ENCODE results near the gene PARP9. TPM values are rescaled to one million over a fixed set of nuclear protein-coding genes. Genes with fewer than 3 reads are reported as not detected.

The PARP9 gene
- total and polyA plus RNA-seq, 2 of the 4 experiments (the other 2 are of a cell fraction), result 6.7 to 7.7 TPM

GRCh38 chr3:122589297-122589696 is 25.2 kb upstream of the PARP9 start:
- no peak overlapping the region for H3K18ac ChIP-seq (ENCODE audit: low read depth, low read length)
- no peak overlapping the region for H3K27ac ChIP-seq (ENCODE audit: insufficient read depth, low read length)
- H3K36me3 ChIP-seq (ENCODE audit: control insufficient read depth, insufficient read depth, low read length), result no peaks in the 10 kb centered on the region
- WGBS, 2 experiments (ENCODE audit: extremely low coverage in 2 of 2, insufficient read length in 1 of 2), result no CpG with 5 or more reads among the region's 5 CpGs
- no peak for DNase-seq
- no peaks in the 10 kb centered on the region for H3K4me1 ChIP-seq (ENCODE audit: control insufficient read depth, insufficient read depth, low read length)
- no peak overlapping the region for H3K23ac ChIP-seq (ENCODE audit: low read depth, low read length)
- H2BK120ac ChIP-seq (ENCODE audit: low read depth, low read length), result no peak overlapping the region
- no peaks in the 10 kb centered on the region for H3K9me1 ChIP-seq (ENCODE audit: insufficient read depth, low read length)
- H2BK5ac ChIP-seq (ENCODE audit: low read depth, low read length, poor library complexity, severe bottlenecking), result no peak overlapping the region
- dilution Hi-C loops (cut with HindIII; ENCODE audit: low sequenced_read_pairs, unreplicated experiment), result no loop called here
- no peak overlapping the region for H3K4me2 ChIP-seq (ENCODE audit: low read depth, low read length)
- H3K14ac ChIP-seq (replicated peaks; ENCODE audit: low read depth, low read length), result no peak overlapping the region
- in situ Hi-C loops (cut with MboI; ENCODE audit: low sequenced_read_pairs), result no loop called here
- TF ChIP-seq NFE2L2 (IDR thresholded peaks at IDR 0.05; ENCODE audit: low read depth, low read length) (peak; percentile 60), MXI1 (IDR thresholded peaks at IDR 0.05; ENCODE audit: borderline replicate concordance, low read depth, low read length) (no peak)
- no TSS peak for BruUV-seq (replicated peaks)
- no peaks in the 10 kb centered on the region for H4K20me1 ChIP-seq (ENCODE audit: insufficient read depth, low read length)
- no peak overlapping the region for H2BK20ac ChIP-seq (ENCODE audit: low read depth, low read length)
- no peak overlapping the region for H2AK9ac ChIP-seq (replicated peaks; ENCODE audit: low read depth, low read length, poor library complexity)
- ChIA-PET CTCF (no interaction called here), POLR2A (ENCODE audit: unreplicated experiment) (no interaction called here)
- H3K4ac ChIP-seq (ENCODE audit: low read depth, low read length), result no peak overlapping the region
- no peak overlapping the region for H3K56ac ChIP-seq (ENCODE audit: extremely low read depth, insufficient read depth, low read length)
- no peak overlapping the region for H2BK15ac ChIP-seq (ENCODE audit: low read depth, low read length)
- H4K91ac ChIP-seq (ENCODE audit: insufficient read depth, low read depth, low read length), result no peak overlapping the region
- intact Hi-C loops (cut with micrococcal nuclease), result loop anchor here (5.0 kb wide), 1 partner anchor 53 kb away; no protein-coding TSS in a partner anchor
- H4K8ac ChIP-seq (ENCODE audit: low read depth in 2 of 2, low read length in 2 of 2), result no peak overlapping the region
- H3K9me3 ChIP-seq (ENCODE audit: control insufficient read depth, insufficient read depth, low read length), result no peaks in the 10 kb centered on the region
- no peak overlapping the region for H4K5ac ChIP-seq (ENCODE audit: low read depth, low read length)
- no peak overlapping the region for H2AFZ ChIP-seq (replicated peaks; ENCODE audit: low read length, poor library complexity)
- no peak overlapping the region for H2AK5ac ChIP-seq (ENCODE audit: low read depth, low read length)
- H3K4me3 ChIP-seq (ENCODE audit: insufficient read depth, low read depth, low read length), result no peak overlapping the region
- ATAC-seq (ENCODE audit: low read depth), result no peak
- H3K27me3 ChIP-seq (ENCODE audit: control insufficient read depth, insufficient read depth, low read length), result 0 out of 2 replicates have a peak, but pooled peaks cover 1% of the 10 kb centered on the region
- H3K79me1 ChIP-seq (ENCODE audit: low read depth in 1 of 2, low read length in 2 of 2), result no peaks in the 10 kb centered on the region
- no peak overlapping the region for H3K9ac ChIP-seq (ENCODE audit: low read depth, low read length)

All from IMR-90 (cell line).